DMS53 treated with DMSO at 0.1 percent for 48 hours (cell line): ENCODE results near the gene LRMDA.
A peak's percentile ranks its signal among the peaks of the same experiment; 100 is the strongest.

Source experiments
- DNase-seq: peaks from one replicate; lab custom pipeline; 2025; ENCODE audit not compliant: unreplicated experiment; lab: John Stamatoyannopoulos, UW

The LRMDA gene

DNA sequence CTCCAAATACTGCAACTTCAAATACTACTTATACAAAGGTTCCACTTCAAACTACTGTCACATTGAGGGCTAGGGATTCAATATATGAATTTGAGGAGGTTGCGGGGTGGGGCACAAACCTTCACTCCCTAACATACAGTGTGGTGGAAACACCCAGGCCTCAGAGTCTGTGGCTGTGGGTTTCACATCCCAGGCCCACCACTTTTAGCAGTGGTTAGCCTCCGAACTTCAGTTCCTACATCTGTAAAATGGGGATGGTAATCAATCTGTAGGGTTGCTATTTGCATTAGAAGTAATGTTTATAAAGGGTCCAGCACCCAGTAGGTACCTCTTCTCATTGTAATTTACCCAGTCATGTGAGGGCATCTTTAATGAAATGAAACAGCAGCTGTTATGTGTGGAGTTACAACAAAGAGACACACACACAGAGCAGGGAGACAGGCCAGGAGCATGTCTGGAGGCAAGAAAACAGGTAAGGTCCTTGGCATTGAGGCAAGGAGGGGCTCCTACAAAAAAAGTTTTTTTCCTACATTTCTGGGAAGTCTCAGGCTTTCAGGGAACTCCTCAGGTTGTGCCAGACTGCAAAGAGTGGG, 570.9 kb downstream of the LRMDA start:
- no peak for DNase-seq

GRCh38 chr10:76007667-76008181, 576.3 kb downstream of the LRMDA start:
- DNase-seq, result no peak

- no peak for DNase-seq
Measured at GRCh38 chr10:76009531-76009930, 578.1 kb downstream of the LRMDA start.

DNA sequence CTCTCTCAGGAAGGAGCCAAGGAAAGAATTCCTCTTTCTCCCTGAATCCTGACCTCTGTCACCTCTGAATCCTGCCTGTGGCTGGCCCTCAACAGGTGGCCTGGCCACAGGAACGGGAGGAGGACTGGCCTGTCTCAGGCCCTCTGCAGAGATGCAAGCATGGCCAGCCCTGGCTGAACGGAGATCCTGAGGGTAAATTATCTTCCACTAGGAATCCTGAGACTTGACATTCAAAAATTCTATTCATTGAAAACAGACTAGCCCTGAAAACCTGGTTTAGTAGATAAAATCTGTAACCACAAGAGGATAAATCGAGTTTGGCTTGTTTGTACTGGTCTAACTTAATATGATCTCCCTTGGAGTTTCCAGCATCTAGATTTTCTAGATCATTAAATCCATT, 579.3 kb downstream of the LRMDA start:
- no peak for DNase-seq

DNA sequence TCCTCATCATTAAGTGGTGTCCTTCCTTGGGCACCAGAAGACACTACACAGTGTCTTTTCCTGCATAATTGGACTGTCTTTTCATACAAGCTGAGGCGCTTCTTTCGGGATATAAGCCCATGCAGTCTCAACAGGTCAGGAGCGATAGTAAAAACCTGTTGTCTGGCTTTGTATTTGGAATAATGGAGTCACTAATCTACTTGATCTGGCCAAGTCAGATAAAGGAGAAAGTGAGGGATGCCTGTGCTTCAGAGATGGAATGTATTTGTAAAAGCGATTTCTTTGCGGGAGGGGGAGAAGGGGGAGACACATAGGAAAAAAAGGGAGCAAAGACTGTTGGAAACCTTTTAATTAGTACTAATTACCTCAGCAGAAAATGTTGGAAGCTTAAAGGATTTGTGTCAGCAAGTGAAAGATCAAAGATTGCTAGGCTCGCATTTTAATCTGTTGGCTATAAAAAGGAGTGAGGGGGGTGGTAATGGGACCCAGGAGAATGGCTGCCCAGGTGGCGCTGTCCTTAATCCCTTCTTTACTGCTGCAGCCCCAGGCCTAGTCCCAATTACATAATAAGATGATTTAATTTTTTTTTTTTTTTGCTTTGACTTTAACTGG, 581.4 kb downstream of the LRMDA start:
- DNase-seq, result no peak

DNA sequence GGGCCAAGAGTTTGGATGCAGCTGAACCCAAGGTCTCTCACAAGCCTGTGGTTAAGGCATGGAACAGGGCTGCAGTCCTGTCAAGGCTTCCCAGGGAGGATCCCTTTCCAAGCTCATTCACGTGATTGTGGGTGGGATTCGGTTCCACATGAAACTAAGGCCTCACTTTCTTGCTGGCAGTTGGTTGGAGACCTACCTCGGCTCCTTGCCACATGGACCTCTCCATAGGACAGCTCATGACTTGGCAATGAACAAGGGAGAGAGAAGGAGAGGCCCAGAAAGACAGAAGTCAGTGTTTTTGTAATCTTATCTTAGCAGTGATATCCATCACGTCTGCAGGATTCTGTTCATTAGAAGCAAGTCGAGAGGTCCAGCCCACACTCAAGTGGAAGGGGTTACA, 583.8 kb downstream of the LRMDA start:
- DNase-seq, result no peak

GRCh38 chr10:76017026-76017732, 585.8 kb downstream of the LRMDA start:
- DNase-seq, result no peak

DNA sequence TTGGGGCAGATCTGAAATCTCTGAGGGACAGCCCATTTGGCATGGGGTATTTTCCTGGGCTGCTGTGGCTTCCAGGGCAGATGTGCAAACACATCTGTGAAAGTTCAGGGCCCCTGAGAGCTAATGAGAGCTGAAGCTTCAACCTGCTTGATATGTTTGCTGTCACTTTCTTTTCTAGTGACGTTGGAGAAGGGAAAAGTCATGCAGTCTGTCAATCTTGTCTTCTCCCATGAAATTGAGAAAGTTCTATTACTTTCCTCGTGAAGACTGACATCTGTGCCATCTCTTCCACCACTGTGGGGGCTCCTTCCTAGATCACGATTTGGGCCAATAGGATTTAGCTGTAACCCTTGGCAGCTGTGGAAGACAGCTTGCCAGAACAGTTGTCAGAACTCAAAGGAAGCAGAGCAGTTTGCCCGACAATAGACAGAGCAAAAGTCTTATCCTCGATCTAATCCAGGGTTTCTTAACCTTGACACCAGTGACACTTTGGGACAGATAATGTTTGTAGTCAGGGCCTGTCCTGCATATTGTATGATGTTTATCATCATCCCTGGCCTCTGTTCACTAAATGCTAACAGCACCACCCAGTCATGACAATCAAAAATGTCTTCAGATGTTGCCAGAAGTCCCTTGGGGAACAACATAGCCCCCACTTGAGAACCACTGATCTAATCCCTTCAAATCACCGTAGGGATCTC, 586.5 kb downstream of the LRMDA start:
- DNase-seq, result no peak

DNA sequence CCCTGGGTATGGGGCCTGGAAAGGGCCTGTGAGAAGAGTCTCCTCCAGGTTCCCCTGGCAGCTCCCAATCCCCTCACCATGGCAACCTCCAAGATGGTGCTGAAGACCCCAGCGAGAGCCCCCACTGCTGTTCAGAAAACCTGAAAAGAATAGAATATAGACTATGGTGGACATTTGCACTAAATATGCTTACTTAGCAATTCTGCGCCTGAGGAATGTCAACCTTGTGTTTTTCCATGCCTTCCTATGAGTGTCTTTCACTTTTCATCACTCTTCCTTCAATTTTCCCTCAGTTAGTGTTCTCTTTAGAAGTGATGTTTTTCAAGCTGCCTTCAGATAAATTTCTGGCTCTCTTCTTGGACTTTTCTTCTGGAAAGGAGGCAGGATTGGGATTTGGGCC, 589.2 kb downstream of the LRMDA start:
- DNase-seq, result no peak

DNA sequence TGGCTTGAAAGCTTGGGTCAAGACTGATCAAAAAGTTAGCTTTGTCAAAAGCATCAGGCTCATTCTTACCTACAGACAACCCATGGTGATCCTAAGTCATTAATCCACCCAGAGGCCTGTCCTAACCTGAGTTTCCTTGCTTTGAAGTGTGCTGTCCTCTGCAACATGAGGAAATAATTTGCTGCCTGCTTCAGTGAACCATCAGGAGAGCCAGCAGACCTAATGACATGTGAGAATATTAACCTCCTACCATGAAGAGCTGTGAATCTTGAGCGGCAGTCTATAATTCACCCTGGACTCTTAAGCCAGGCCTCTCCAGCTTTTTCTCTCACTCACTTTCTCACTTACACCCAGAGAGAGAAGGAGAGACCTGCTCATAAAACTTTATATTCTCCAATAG, 590.0 kb downstream of the LRMDA start:
- no peak for DNase-seq

DNA sequence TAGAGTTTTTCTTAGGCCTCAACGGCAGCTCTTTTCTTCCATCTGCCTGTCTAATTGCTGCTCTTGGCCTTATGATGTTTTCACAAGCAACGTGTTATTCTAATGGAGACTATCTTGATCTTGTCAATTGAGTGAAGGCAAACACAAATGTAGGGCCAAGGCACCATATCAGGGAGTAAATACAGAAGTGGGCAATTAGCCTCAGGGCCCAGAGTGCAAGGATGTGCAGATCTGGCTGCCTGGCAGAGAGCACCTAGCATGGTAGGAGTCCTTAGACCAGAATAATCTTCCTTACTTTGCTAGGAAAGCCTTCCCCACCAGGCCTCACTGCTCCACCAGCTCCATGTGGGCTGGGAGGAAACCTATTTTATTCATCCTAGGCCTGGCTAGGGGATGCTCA, 590.9 kb downstream of the LRMDA start:
- no peak for DNase-seq

- DNase-seq, result no peak
Measured at GRCh38 chr10:76023007-76023406, 591.6 kb downstream of the LRMDA start.

GRCh38 chr10:76024460-76025123, 593.2 kb downstream of the LRMDA start:
- DNase-seq, result no peak

- no peak for DNase-seq
Measured at GRCh38 chr10:76025124-76025477, 593.7 kb downstream of the LRMDA start.

- DNase-seq, result peak; percentile 35
Measured at GRCh38 chr10:76026176-76026771, 594.9 kb downstream of the LRMDA start.

DNA sequence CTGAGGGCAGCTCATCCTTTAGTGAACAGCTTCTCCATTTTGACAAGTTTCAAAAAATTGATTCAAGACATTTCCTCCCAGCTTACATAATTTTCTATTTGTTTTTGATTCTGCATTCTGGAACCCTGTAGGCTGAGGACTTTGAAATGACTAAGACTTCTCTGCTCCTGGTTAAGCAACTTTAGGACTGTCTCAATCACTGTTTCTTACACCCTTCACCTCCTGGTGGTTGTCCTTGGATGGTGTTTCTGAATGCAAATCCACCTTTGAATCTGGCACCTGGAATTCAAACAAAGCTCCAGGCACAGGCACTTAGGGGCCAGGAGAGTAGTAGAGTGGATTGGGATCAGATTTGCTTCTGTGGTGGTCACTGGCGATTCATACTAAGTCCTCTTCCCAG, 595.5 kb downstream of the LRMDA start:
- DNase-seq, result no peak

DNA sequence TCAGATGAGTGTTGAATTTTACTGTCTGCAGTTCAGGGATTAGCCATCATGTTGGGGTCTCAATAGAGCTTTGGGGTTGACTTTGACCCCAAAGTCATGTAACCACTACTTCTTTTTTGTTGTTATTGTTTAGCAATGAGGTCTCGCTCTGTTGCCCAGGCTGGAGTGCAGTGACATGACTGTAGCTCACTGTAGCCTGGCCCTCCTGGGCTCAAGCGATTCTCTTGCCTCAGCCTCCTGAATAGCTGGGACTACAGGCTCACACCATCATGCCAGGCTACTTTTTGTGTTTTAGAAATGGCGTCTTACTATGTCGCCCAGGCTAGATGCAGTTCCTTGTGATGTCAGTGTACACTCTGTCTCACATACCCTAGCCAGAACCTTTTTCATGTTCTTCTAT, 598.4 kb downstream of the LRMDA start:
- DNase-seq, result no peak

DNA sequence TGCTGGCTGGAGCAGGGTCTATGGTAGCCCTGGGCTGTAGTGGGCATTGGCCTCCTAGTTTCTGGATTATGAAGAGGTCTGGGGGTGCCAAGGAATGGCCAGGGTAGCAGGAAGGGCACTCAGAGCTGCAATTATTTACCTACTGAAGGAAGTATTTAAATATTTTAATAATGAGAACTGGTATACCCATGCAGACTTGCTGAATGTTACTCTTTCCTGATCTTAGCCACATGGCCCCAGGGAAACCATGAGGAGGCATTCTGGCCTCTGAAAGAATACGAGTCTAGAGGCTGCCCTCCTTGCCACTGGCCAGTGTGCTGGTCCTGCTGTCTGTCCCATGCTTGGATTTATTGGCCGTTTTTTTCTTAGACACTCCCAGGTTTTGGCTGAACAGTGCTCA, 599.7 kb downstream of the LRMDA start:
- no peak for DNase-seq

- no peak for DNase-seq
Measured at GRCh38 chr10:76031769-76032699, 600.6 kb downstream of the LRMDA start.

- DNase-seq, result no peak
Measured at GRCh38 chr10:76032700-76033039, 601.2 kb downstream of the LRMDA start.
